GM12891 (cell line): Measurements from ENCODE around the gene FMOD.

Experiments used
- POLR2AphosphoS5 ChIP-seq: IDR thresholded peaks from 2 replicates; pipeline ENCODE4 v1.6.1; 2011; ENCODE audit warnings: low read depth, low read length, control low read depth
- TAF1 ChIP-seq: IDR thresholded peaks from 2 replicates; pipeline ENCODE4 v1.6.1; 2011; ENCODE audit warnings: low read depth, low read length, control low read depth

DNA sequence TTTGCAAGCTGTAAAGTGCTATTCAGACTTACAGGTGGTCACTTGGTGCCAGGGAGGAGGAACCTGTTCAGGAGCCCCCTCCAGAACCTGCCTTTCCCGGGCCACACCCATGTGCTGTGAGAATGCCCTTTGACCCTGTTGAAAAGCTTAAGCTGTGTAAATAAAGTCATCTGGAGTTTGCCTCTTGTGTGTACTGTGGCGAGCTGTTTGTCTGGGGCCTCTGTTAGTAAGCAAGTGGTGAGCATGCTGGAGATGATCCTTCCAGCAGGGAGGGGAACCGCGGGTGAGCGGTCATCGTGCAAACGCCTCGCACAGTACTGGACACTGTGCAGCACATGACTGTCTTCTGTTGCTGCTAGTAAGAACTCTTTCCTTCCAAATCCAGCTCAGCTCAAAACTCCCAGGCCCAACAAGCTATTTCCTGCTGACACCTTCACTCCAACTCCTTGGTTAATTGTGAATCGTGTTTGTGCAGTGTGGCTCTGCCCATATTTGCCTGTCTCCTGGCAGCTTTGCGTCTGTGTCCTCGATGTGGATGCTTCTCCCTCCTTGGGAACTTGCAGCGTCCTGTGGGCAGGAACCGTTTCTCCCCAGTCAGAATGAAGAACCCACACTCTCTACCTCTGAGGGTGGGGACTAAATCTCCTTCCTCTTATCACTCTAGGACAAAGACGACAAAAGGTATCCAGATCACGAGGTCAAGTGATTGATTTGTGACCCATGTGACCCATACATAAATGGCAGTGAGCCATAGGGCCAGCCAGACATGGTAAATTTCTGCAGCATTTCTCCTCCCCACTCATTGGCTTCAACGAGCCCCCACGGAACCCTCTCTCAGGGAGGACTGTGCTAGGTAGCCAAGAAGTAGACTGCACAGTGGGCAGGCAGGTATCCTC lies 59.5 kb downstream of the FMOD start:
- TF ChIP-seq POLR2AphosphoS5 (no peak), TAF1 (no peak)
